ENCODE results near the gene ZNF764.

DNA sequence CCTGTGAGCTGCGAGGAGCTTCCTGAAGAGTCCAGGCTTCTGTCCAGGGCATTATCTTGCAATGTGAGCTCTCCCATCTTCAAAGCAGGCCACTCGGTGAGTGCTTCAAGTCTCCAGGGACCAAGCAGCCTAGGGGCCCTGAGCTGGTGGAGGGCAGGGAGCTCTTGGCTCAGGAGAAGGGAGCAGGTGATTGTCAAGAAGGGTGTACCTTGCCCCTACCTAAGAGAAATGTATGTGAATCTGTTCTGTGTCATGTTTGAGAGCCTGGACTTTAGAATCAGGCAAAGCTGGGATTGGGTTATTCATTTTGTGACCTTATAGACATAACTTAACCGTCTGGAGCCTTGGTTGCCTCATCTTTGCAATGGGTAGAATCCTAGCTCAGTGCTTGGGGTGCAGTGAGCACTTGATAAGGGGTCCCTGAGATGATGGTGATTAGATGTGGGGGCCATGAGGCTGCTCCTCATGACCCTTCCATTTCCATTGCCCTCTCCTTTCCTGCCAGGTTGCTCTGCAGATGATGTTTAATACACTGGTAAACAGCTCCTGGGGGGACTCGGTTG, 47.7 kb downstream of the ZNF764 start:
- TF ChIP-seq, protein P1, sequence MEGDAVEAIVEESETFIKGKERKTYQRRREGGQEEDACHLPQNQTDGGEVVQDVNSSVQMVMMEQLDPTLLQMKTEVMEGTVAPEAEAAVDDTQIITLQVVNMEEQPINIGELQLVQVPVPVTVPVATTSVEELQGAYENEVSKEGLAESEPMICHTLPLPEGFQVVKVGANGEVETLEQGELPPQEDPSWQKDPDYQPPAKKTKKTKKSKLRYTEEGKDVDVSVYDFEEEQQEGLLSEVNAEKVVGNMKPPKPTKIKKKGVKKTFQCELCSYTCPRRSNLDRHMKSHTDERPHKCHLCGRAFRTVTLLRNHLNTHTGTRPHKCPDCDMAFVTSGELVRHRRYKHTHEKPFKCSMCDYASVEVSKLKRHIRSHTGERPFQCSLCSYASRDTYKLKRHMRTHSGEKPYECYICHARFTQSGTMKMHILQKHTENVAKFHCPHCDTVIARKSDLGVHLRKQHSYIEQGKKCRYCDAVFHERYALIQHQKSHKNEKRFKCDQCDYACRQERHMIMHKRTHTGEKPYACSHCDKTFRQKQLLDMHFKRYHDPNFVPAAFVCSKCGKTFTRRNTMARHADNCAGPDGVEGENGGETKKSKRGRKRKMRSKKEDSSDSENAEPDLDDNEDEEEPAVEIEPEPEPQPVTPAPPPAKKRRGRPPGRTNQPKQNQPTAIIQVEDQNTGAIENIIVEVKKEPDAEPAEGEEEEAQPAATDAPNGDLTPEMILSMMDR (conservative IDR thresholded peaks at IDR 0.05) = no peak
- no peak for TF ChIP-seq ZFX (IDR thresholded peaks at IDR 0.05)

Measured in C4-2B (cell line).